IMR-90 (cell line): Measurements from ENCODE around the gene LRRN2. TPM values are rescaled to one million over a fixed set of nuclear protein-coding genes. Genes with fewer than 3 reads are reported as not detected.

Experiments used
- ATAC-seq: fragments of 200-7000 bp; cut with Tn5 transposase; 2 replicates; pipeline ENCODE4 v1.9.1; 2020; ENCODE audit warnings: low read depth, mild to moderate bottlenecking, moderate library complexity
- BruUV-seq: library from RNA; stranded (reverse); fragments of 400-500 nt; replicated peaks from 2 replicates; lab custom pipeline; 2021; lab: Mats Ljungman, UMichigan
- CTCF ChIA-PET: fragments of 300-600 bp; formaldehyde crosslinking; extraction: SDS; loops from one replicate; lab custom pipeline; 2021; ENCODE audit warnings: antibody characterized with exemption; lab: Yijun Ruan, JAX
- POLR2A ChIA-PET: fragments of 300-600 bp; sonication (Branson Sonifier 250); formaldehyde crosslinking; loops from one replicate; lab custom pipeline; 2022; ENCODE audit warnings: antibody characterized with exemption; ENCODE audit not compliant: unreplicated experiment; lab: Charles Lee
- DNase-seq: peaks from one replicate; pipeline ENCODE4 v3.0.0; 2013
- H2AFZ ChIP-seq: replicated peaks from 2 replicates; pipeline ENCODE3; 2013; ENCODE audit warnings: low read length, mild to moderate bottlenecking; ENCODE audit not compliant: poor library complexity
- H2AK5ac ChIP-seq: 2 replicates; pipeline ENCODE4 v1.6.1; 2013; ENCODE audit warnings: low read depth, low read length, inconsistent platforms
- H2AK9ac ChIP-seq: replicated peaks from 2 replicates; pipeline ENCODE3; 2013; ENCODE audit warnings: mild to moderate bottlenecking, low read depth, low read length, moderate library complexity; ENCODE audit not compliant: poor library complexity
- H2BK120ac ChIP-seq: 2 replicates; pipeline ENCODE4 v1.6.1; 2013; ENCODE audit warnings: low read depth, low read length, inconsistent platforms
- H2BK15ac ChIP-seq: 3 replicates; pipeline ENCODE4 v1.6.1; 2013; ENCODE audit warnings: low read depth, low read length, inconsistent platforms
- H2BK20ac ChIP-seq: 2 replicates; pipeline ENCODE4 v1.6.1; 2013; ENCODE audit warnings: low read depth, mild to moderate bottlenecking, inconsistent platforms, low read length, moderate library complexity
- H2BK5ac ChIP-seq: 2 replicates; pipeline ENCODE4 v1.6.1; 2013; ENCODE audit warnings: mild to moderate bottlenecking, low read depth, low read length, inconsistent platforms; ENCODE audit not compliant: poor library complexity, severe bottlenecking
- H3K14ac ChIP-seq: replicated peaks from 2 replicates; pipeline ENCODE4 v1.6.1; 2013; ENCODE audit warnings: low read depth, low read length, inconsistent platforms
- H3K18ac ChIP-seq: 2 replicates; pipeline ENCODE4 v1.6.1; 2013; ENCODE audit warnings: low read depth, low read length, control low read depth
- H3K23ac ChIP-seq: 2 replicates; pipeline ENCODE4 v1.6.1; 2013; ENCODE audit warnings: low read depth, low read length, inconsistent platforms
- H3K27ac ChIP-seq: 2 replicates; pipeline ENCODE4 v1.5.1; 2013; ENCODE audit warnings: mild to moderate bottlenecking, control low read depth, low read length; ENCODE audit not compliant: insufficient read depth
- H3K27me3 ChIP-seq: 2 replicates; pipeline ENCODE4 v1.6.1; 2013; ENCODE audit warnings: low read length; ENCODE audit not compliant: control insufficient read depth, insufficient read depth
- H3K36me3 ChIP-seq: 2 replicates; pipeline ENCODE4 v1.6.1; 2013; ENCODE audit warnings: low read length, mixed read lengths; ENCODE audit not compliant: control insufficient read depth, insufficient read depth
- H3K4ac ChIP-seq: 2 replicates; pipeline ENCODE4 v1.6.1; 2013; ENCODE audit warnings: low read depth, low read length, inconsistent platforms
- H3K4me1 ChIP-seq: 2 replicates; pipeline ENCODE4 v1.6.1; 2013; ENCODE audit warnings: low read length, mixed read lengths; ENCODE audit not compliant: control insufficient read depth, insufficient read depth
- H3K4me2 ChIP-seq: 2 replicates; pipeline ENCODE4 v1.6.1; 2013; ENCODE audit warnings: low read depth, mild to moderate bottlenecking, control low read depth, low read length, moderate library complexity
- H3K4me3 ChIP-seq: 2 replicates; pipeline ENCODE4 v1.5.1; 2013; ENCODE audit warnings: low read depth, mild to moderate bottlenecking, control low read depth, low read length, moderate library complexity; ENCODE audit not compliant: insufficient read depth
- H3K56ac ChIP-seq: 2 replicates; pipeline ENCODE4 v1.6.1; 2013; ENCODE audit warnings: low read length, inconsistent platforms; ENCODE audit not compliant: insufficient read depth; ENCODE audit errors: extremely low read depth
- H3K79me1 ChIP-seq, 2 experiments: 2 replicates each; pipeline ENCODE4 v1.6.1; 2013; ENCODE audit warnings: low read length in 2 of 2, inconsistent platforms in 1 of 2, low read depth in 1 of 2
- H3K9ac ChIP-seq: 2 replicates; pipeline ENCODE4 v1.6.1; 2013; ENCODE audit warnings: low read depth, low read length, control low read depth
- H3K9me1 ChIP-seq: 2 replicates; pipeline ENCODE4 v1.6.1; 2013; ENCODE audit warnings: low read length, inconsistent platforms; ENCODE audit not compliant: insufficient read depth
- H3K9me3 ChIP-seq: 2 replicates; pipeline ENCODE4 v1.6.1; 2013; ENCODE audit warnings: low read length; ENCODE audit not compliant: control insufficient read depth, insufficient read depth
- H4K20me1 ChIP-seq: 2 replicates; pipeline ENCODE4 v1.6.1; 2013; ENCODE audit warnings: low read length, inconsistent platforms; ENCODE audit not compliant: insufficient read depth
- H4K5ac ChIP-seq: 2 replicates; pipeline ENCODE4 v1.6.1; 2013; ENCODE audit warnings: mild to moderate bottlenecking, low read depth, low read length, control low read depth
- H4K8ac ChIP-seq, 2 experiments: 2 replicates each; pipeline ENCODE4 v1.6.1; 2013; ENCODE audit warnings: low read depth in 2 of 2, low read length in 2 of 2, control low read depth in 1 of 2, inconsistent platforms in 1 of 2
- H4K91ac ChIP-seq: 2 replicates; pipeline ENCODE4 v1.6.1; 2013; ENCODE audit warnings: low read depth, low read length, inconsistent platforms; ENCODE audit not compliant: insufficient read depth
- BHLHE40 ChIP-seq: fragments of 150-350 bp; IDR thresholded peaks from 2 replicates; pipeline ENCODE4 v1.6.1; 2016; ENCODE audit warnings: mild to moderate bottlenecking, low read depth, low read length
- WGBS, 2 experiments: methylation state at CpG; one replicate each; pipeline versions ENCODE4 v1.1.5 to v1.1.7; 2013; ENCODE audit warnings: missing lambda C conversion rate in 2 of 2; ENCODE audit not compliant: insufficient read length in 1 of 2; ENCODE audit errors: extremely low coverage in 2 of 2; 5-methylcytosine and 5-hydroxymethylcytosine counted together
- dilution Hi-C: fragments of 300-500 bp; cut with HindIII; formaldehyde crosslinking; loops from one replicate; pipeline ENCODE4 v1.14.3; 2018; ENCODE audit warnings: low sequenced_read_pairs; ENCODE audit not compliant: unreplicated experiment
- in situ Hi-C: fragments of 300-500 bp; cut with MboI; formaldehyde crosslinking; loops from 3 replicates; pipeline ENCODE4 v1.14.3; 2019; ENCODE audit warnings: low sequenced_read_pairs, inconsistent platforms, mixed read lengths
- intact Hi-C: fragments of 100-400 bp; cut with micrococcal nuclease; formaldehyde crosslinking; loops from 2 replicates; pipeline ENCODE4 v1.10.0; 2022
- polyA plus RNA-seq, 3 experiments: library from polyadenylated mRNA; depleted of rRNA; stranded (reverse); fragments of >200 nt; gene quantifications; 2 replicates each; pipeline ENCODE4 v1.2.3, GENCODE V29; 2012; ENCODE audit warnings: low replicate concordance in 1 of 3
- total RNA-seq: library from RNA; depleted of rRNA; stranded (reverse); fragments of >200 nt; gene quantifications from 2 replicates; pipeline ENCODE4 v1.2.3, GENCODE V29; 2012

LRRN2 gene
- total and polyA plus RNA-seq, 2 of the 4 experiments (the other 2 are of a cell fraction): not detected

- Histone ChIP-seq H4K8ac (no peak overlapping the region), H4K20me1 (no peaks in the 10 kb centered on the region), H3K18ac (no peak overlapping the region), H3K9ac (no peak overlapping the region), H3K4me2 (no peak overlapping the region), H2BK5ac (no peak overlapping the region), H4K91ac (no peak overlapping the region), H2AK9ac (no peak overlapping the region), H3K23ac (no peak overlapping the region), H3K56ac (no peak overlapping the region), H3K4ac (no peak overlapping the region), H3K4me1 (no peaks in the 10 kb centered on the region), H2AK5ac (no peak overlapping the region), H3K27ac (no peak overlapping the region), H4K5ac (no peak overlapping the region), H3K14ac (no peak overlapping the region), H3K9me1 (no peaks in the 10 kb centered on the region), H3K9me3 (no peaks in the 10 kb centered on the region), H3K27me3 (peaks cover 24% of the 10 kb centered on the region), H3K36me3 (no peaks in the 10 kb centered on the region), H3K4me3 (no peak overlapping the region), H2BK120ac (no peak overlapping the region), H2BK20ac (no peak overlapping the region), H3K79me1 (no peaks in the 10 kb centered on the region), H2AFZ (no peak overlapping the region), H2BK15ac (no peak overlapping the region)
- CTCF ChIA-PET: no interaction called here
- no peak for TF ChIP-seq BHLHE40
- no TSS peak for BruUV-seq
- POLR2A ChIA-PET: no interaction called here
- in situ Hi-C loops: no loop called here
- dilution Hi-C loops: no loop called here
- no peak for ATAC-seq
- 60% methylated on average over 1 of the region's 5 CpGs; no CpG with 5 or more reads in 1 of the 2 experiments for WGBS, 2 experiments
- DNase-seq: no peak
- intact Hi-C loops: no loop called here
Observed at GRCh38 chr1:204634260-204634910, 51.2 kb downstream of the LRRN2 start.
